IMR-90 (cell line): ENCODE results near the gene KRTAP10-6. TPM values are rescaled to one million over a fixed set of nuclear protein-coding genes. Genes with fewer than 3 reads are reported as not detected.

Experiments used
- ATAC-seq: fragments of 200-7000 bp; cut with Tn5 transposase; 2 replicates; pipeline ENCODE4 v1.9.1; 2020; ENCODE audit warnings: low read depth, mild to moderate bottlenecking, moderate library complexity
- BruUV-seq: library from RNA; stranded (reverse); fragments of 400-500 nt; replicated peaks from 2 replicates; lab custom pipeline; 2021; lab: Mats Ljungman, UMichigan
- CTCF ChIA-PET: fragments of 300-600 bp; formaldehyde crosslinking; extraction: SDS; loops from one replicate; lab custom pipeline; 2021; ENCODE audit warnings: antibody characterized with exemption; lab: Yijun Ruan, JAX
- POLR2A ChIA-PET: fragments of 300-600 bp; sonication (Branson Sonifier 250); formaldehyde crosslinking; loops from one replicate; lab custom pipeline; 2022; ENCODE audit warnings: antibody characterized with exemption; ENCODE audit not compliant: unreplicated experiment; lab: Charles Lee
- DNase-seq: peaks from one replicate; pipeline ENCODE4 v3.0.0; 2013
- H2AFZ ChIP-seq: replicated peaks from 2 replicates; pipeline ENCODE3; 2013; ENCODE audit warnings: low read length, mild to moderate bottlenecking; ENCODE audit not compliant: poor library complexity
- H2AK5ac ChIP-seq: 2 replicates; pipeline ENCODE4 v1.6.1; 2013; ENCODE audit warnings: low read depth, low read length, inconsistent platforms
- H2AK9ac ChIP-seq: replicated peaks from 2 replicates; pipeline ENCODE3; 2013; ENCODE audit warnings: mild to moderate bottlenecking, low read depth, low read length, moderate library complexity; ENCODE audit not compliant: poor library complexity
- H2BK120ac ChIP-seq: 2 replicates; pipeline ENCODE4 v1.6.1; 2013; ENCODE audit warnings: low read depth, low read length, inconsistent platforms
- H2BK15ac ChIP-seq: 3 replicates; pipeline ENCODE4 v1.6.1; 2013; ENCODE audit warnings: low read depth, low read length, inconsistent platforms
- H2BK20ac ChIP-seq: 2 replicates; pipeline ENCODE4 v1.6.1; 2013; ENCODE audit warnings: low read depth, mild to moderate bottlenecking, inconsistent platforms, low read length, moderate library complexity
- H2BK5ac ChIP-seq: 2 replicates; pipeline ENCODE4 v1.6.1; 2013; ENCODE audit warnings: mild to moderate bottlenecking, low read depth, low read length, inconsistent platforms; ENCODE audit not compliant: poor library complexity, severe bottlenecking
- H3K14ac ChIP-seq: replicated peaks from 2 replicates; pipeline ENCODE4 v1.6.1; 2013; ENCODE audit warnings: low read depth, low read length, inconsistent platforms
- H3K18ac ChIP-seq: 2 replicates; pipeline ENCODE4 v1.6.1; 2013; ENCODE audit warnings: low read depth, low read length, control low read depth
- H3K23ac ChIP-seq: 2 replicates; pipeline ENCODE4 v1.6.1; 2013; ENCODE audit warnings: low read depth, low read length, inconsistent platforms
- H3K27ac ChIP-seq: 2 replicates; pipeline ENCODE4 v1.5.1; 2013; ENCODE audit warnings: mild to moderate bottlenecking, control low read depth, low read length; ENCODE audit not compliant: insufficient read depth
- H3K27me3 ChIP-seq: 2 replicates; pipeline ENCODE4 v1.6.1; 2013; ENCODE audit warnings: low read length; ENCODE audit not compliant: control insufficient read depth, insufficient read depth
- H3K36me3 ChIP-seq: 2 replicates; pipeline ENCODE4 v1.6.1; 2013; ENCODE audit warnings: low read length, mixed read lengths; ENCODE audit not compliant: control insufficient read depth, insufficient read depth
- H3K4ac ChIP-seq: 2 replicates; pipeline ENCODE4 v1.6.1; 2013; ENCODE audit warnings: low read depth, low read length, inconsistent platforms
- H3K4me1 ChIP-seq: 2 replicates; pipeline ENCODE4 v1.6.1; 2013; ENCODE audit warnings: low read length, mixed read lengths; ENCODE audit not compliant: control insufficient read depth, insufficient read depth
- H3K4me2 ChIP-seq: 2 replicates; pipeline ENCODE4 v1.6.1; 2013; ENCODE audit warnings: low read depth, mild to moderate bottlenecking, control low read depth, low read length, moderate library complexity
- H3K4me3 ChIP-seq: 2 replicates; pipeline ENCODE4 v1.5.1; 2013; ENCODE audit warnings: low read depth, mild to moderate bottlenecking, control low read depth, low read length, moderate library complexity; ENCODE audit not compliant: insufficient read depth
- H3K56ac ChIP-seq: 2 replicates; pipeline ENCODE4 v1.6.1; 2013; ENCODE audit warnings: low read length, inconsistent platforms; ENCODE audit not compliant: insufficient read depth; ENCODE audit errors: extremely low read depth
- H3K79me1 ChIP-seq, 2 experiments: 2 replicates each; pipeline ENCODE4 v1.6.1; 2013; ENCODE audit warnings: low read length in 2 of 2, inconsistent platforms in 1 of 2, low read depth in 1 of 2
- H3K9ac ChIP-seq: 2 replicates; pipeline ENCODE4 v1.6.1; 2013; ENCODE audit warnings: low read depth, low read length, control low read depth
- H3K9me1 ChIP-seq: 2 replicates; pipeline ENCODE4 v1.6.1; 2013; ENCODE audit warnings: low read length, inconsistent platforms; ENCODE audit not compliant: insufficient read depth
- H3K9me3 ChIP-seq: 2 replicates; pipeline ENCODE4 v1.6.1; 2013; ENCODE audit warnings: low read length; ENCODE audit not compliant: control insufficient read depth, insufficient read depth
- H4K20me1 ChIP-seq: 2 replicates; pipeline ENCODE4 v1.6.1; 2013; ENCODE audit warnings: low read length, inconsistent platforms; ENCODE audit not compliant: insufficient read depth
- H4K5ac ChIP-seq: 2 replicates; pipeline ENCODE4 v1.6.1; 2013; ENCODE audit warnings: mild to moderate bottlenecking, low read depth, low read length, control low read depth
- H4K8ac ChIP-seq, 2 experiments: 2 replicates each; pipeline ENCODE4 v1.6.1; 2013; ENCODE audit warnings: low read depth in 2 of 2, low read length in 2 of 2, control low read depth in 1 of 2, inconsistent platforms in 1 of 2
- H4K91ac ChIP-seq: 2 replicates; pipeline ENCODE4 v1.6.1; 2013; ENCODE audit warnings: low read depth, low read length, inconsistent platforms; ENCODE audit not compliant: insufficient read depth
- BHLHE40 ChIP-seq: fragments of 150-350 bp; IDR thresholded peaks from 2 replicates; pipeline ENCODE4 v1.6.1; 2016; ENCODE audit warnings: mild to moderate bottlenecking, low read depth, low read length
- CEBPB ChIP-seq: IDR thresholded peaks from 2 replicates; pipeline ENCODE4 v1.6.1; 2012; ENCODE audit warnings: low read depth, low read length, improper control_type of control experiment
- CHD1 ChIP-seq: IDR thresholded peaks from 2 replicates; pipeline ENCODE4 v1.6.1; 2012; ENCODE audit warnings: low read depth, low read length, improper control_type of control experiment
- FOS ChIP-seq: fragments of 150-350 bp; IDR thresholded peaks from 2 replicates; pipeline ENCODE4 v1.6.1; 2016; ENCODE audit warnings: low read depth, low read length
- MAZ ChIP-seq: IDR thresholded peaks from 2 replicates; pipeline ENCODE4 v1.6.1; 2012; ENCODE audit warnings: low read depth, mild to moderate bottlenecking, low read length, improper control_type of control experiment, moderate library complexity, borderline replicate concordance
- NFE2L2 ChIP-seq: fragments of 150-350 bp; IDR thresholded peaks from 2 replicates; pipeline ENCODE4 v1.6.1; 2016; ENCODE audit warnings: low read depth, mild to moderate bottlenecking, low read length
- POLR2A ChIP-seq: IDR thresholded peaks from 2 replicates; pipeline ENCODE4 v1.6.1; 2012; ENCODE audit warnings: mild to moderate bottlenecking, low read depth, low read length
- RAD21 ChIP-seq: IDR thresholded peaks from 2 replicates; pipeline ENCODE4 v1.6.1; 2012; ENCODE audit warnings: low read length, improper control_type of control experiment
- SMC3 ChIP-seq: fragments of 150-350 bp; IDR thresholded peaks from 2 replicates; pipeline ENCODE4 v1.6.1; 2016; ENCODE audit warnings: low read depth, mild to moderate bottlenecking, antibody characterized with exemption, low read length, moderate library complexity
- WGBS, 2 experiments: methylation state at CpG; one replicate each; pipeline versions ENCODE4 v1.1.5 to v1.1.7; 2013; ENCODE audit warnings: missing lambda C conversion rate in 2 of 2; ENCODE audit not compliant: insufficient read length in 1 of 2; ENCODE audit errors: extremely low coverage in 2 of 2; 5-methylcytosine and 5-hydroxymethylcytosine counted together
- dilution Hi-C: fragments of 300-500 bp; cut with HindIII; formaldehyde crosslinking; loops from one replicate; pipeline ENCODE4 v1.14.3; 2018; ENCODE audit warnings: low sequenced_read_pairs; ENCODE audit not compliant: unreplicated experiment
- in situ Hi-C: fragments of 300-500 bp; cut with MboI; formaldehyde crosslinking; loops from 3 replicates; pipeline ENCODE4 v1.14.3; 2019; ENCODE audit warnings: low sequenced_read_pairs, inconsistent platforms, mixed read lengths
- intact Hi-C: fragments of 100-400 bp; cut with micrococcal nuclease; formaldehyde crosslinking; loops from 2 replicates; pipeline ENCODE4 v1.10.0; 2022
- polyA plus RNA-seq, 3 experiments: library from polyadenylated mRNA; depleted of rRNA; stranded (reverse); fragments of >200 nt; gene quantifications; 2 replicates each; pipeline ENCODE4 v1.2.3, GENCODE V29; 2012; ENCODE audit warnings: low replicate concordance in 1 of 3
- total RNA-seq: library from RNA; depleted of rRNA; stranded (reverse); fragments of >200 nt; gene quantifications from 2 replicates; pipeline ENCODE4 v1.2.3, GENCODE V29; 2012
- TF ChIP-seq, protein P1 (sequence below): fragments of 150-350 bp; IDR thresholded peaks from 2 replicates; pipeline ENCODE4 v1.6.1; 2016; ENCODE audit warnings: low read depth, mild to moderate bottlenecking, low read length, moderate library complexity, borderline replicate concordance
- TF ChIP-seq, protein P2 (sequence below): fragments of 150-350 bp; IDR thresholded peaks from 2 replicates; pipeline ENCODE4 v1.6.1; 2017; ENCODE audit warnings: mild to moderate bottlenecking, antibody characterized with exemption, low read length, low read depth
- TF ChIP-seq, protein P3 (sequence below): conservative IDR thresholded peaks from 2 replicates; pipeline ENCODE4 v1.5.1; 2012; ENCODE audit warnings: mild to moderate bottlenecking, low read depth, low read length, improper control_type of control experiment

Gene KRTAP10-6
- total and polyA plus RNA-seq, 2 of the 4 experiments (the other 2 are of a cell fraction), result not detected

DNA sequence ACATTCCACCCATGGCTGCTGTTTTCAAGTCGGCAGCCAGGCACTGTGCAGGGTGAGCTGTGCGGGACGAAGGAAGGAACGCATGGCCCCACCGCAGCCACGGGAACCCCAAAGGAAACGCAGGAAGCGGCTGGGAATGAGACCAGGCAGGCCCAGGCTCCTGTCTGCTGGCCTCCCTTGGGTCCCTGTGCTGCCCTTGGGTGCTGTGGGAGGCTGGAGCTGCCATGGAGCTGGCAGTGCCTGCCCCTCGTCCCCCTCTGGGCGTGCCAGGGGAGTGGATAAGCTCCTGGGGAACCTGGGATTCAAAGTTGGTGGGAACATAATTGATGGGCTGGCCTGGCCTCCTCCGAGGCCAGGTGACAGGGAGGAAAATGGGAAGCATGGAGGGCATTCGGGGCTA lies 24.0 kb downstream of the KRTAP10-6 start:
- H3K9me3 ChIP-seq, result peaks cover 4% of the 10 kb centered on the region
- no peak overlapping the region for H3K9ac ChIP-seq
- no peaks in the 10 kb centered on the region for H4K20me1 ChIP-seq
- WGBS, 2 experiments, result 38% methylated on average over 3 of the region's 12 CpGs; no CpG with 5 or more reads in 1 of the 2 experiments
- no peak overlapping the region for H2BK120ac ChIP-seq
- H2AK5ac ChIP-seq, result no peak overlapping the region
- intact Hi-C loops, result no loop called here
- no peak overlapping the region for H3K4ac ChIP-seq
- H3K27me3 ChIP-seq, result peaks cover 2% of the 10 kb centered on the region; the same call in 1 of the 2 replicates
- H2AK9ac ChIP-seq, result no peak overlapping the region
- TF ChIP-seq CHD1, result no peak
- no peak for TF ChIP-seq POLR2A
- no peak for TF ChIP-seq MAZ
- TF ChIP-seq BHLHE40, result no peak
- no peak for TF ChIP-seq NFE2L2
- TF ChIP-seq, protein P1, sequence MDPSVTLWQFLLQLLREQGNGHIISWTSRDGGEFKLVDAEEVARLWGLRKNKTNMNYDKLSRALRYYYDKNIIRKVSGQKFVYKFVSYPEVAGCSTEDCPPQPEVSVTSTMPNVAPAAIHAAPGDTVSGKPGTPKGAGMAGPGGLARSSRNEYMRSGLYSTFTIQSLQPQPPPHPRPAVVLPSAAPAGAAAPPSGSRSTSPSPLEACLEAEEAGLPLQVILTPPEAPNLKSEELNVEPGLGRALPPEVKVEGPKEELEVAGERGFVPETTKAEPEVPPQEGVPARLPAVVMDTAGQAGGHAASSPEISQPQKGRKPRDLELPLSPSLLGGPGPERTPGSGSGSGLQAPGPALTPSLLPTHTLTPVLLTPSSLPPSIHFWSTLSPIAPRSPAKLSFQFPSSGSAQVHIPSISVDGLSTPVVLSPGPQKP, result no peak
- TF ChIP-seq, protein P2, sequence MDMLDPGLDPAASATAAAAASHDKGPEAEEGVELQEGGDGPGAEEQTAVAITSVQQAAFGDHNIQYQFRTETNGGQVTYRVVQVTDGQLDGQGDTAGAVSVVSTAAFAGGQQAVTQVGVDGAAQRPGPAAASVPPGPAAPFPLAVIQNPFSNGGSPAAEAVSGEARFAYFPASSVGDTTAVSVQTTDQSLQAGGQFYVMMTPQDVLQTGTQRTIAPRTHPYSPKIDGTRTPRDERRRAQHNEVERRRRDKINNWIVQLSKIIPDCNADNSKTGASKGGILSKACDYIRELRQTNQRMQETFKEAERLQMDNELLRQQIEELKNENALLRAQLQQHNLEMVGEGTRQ, result no peak
- TF ChIP-seq, protein P3, sequence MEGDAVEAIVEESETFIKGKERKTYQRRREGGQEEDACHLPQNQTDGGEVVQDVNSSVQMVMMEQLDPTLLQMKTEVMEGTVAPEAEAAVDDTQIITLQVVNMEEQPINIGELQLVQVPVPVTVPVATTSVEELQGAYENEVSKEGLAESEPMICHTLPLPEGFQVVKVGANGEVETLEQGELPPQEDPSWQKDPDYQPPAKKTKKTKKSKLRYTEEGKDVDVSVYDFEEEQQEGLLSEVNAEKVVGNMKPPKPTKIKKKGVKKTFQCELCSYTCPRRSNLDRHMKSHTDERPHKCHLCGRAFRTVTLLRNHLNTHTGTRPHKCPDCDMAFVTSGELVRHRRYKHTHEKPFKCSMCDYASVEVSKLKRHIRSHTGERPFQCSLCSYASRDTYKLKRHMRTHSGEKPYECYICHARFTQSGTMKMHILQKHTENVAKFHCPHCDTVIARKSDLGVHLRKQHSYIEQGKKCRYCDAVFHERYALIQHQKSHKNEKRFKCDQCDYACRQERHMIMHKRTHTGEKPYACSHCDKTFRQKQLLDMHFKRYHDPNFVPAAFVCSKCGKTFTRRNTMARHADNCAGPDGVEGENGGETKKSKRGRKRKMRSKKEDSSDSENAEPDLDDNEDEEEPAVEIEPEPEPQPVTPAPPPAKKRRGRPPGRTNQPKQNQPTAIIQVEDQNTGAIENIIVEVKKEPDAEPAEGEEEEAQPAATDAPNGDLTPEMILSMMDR, result no peak
- no peak for TF ChIP-seq CEBPB
- no peak for TF ChIP-seq SMC3
- no peak for TF ChIP-seq RAD21
- TF ChIP-seq FOS, result no peak
- H3K79me1 ChIP-seq, result no peaks in the 10 kb centered on the region
- no peak overlapping the region for H3K4me3 ChIP-seq
- H3K23ac ChIP-seq, result no peak overlapping the region
- dilution Hi-C loops, result no loop called here
- H3K4me1 ChIP-seq, result no peaks in the 10 kb centered on the region
- no peaks in the 10 kb centered on the region for H3K9me1 ChIP-seq
- H4K91ac ChIP-seq, result no peak overlapping the region
- no TSS peak for BruUV-seq
- H4K5ac ChIP-seq, result no peak overlapping the region
- no peaks in the 10 kb centered on the region for H3K36me3 ChIP-seq
- H3K18ac ChIP-seq, result no peak overlapping the region
- no peak overlapping the region for H3K14ac ChIP-seq
- in situ Hi-C loops, result no loop called here
- ATAC-seq (no peak), DNase-seq (no peak)
- H2BK5ac ChIP-seq, result no peak overlapping the region
- no peak overlapping the region for H2BK15ac ChIP-seq
- H2BK20ac ChIP-seq, result no peak overlapping the region
- CTCF ChIA-PET, result interaction anchor here (0.6 kb wide), 1 partner anchor 31 kb away, joined by 3 read pairs; no protein-coding TSS in a partner anchor
- POLR2A ChIA-PET, result no interaction called here
- no peak overlapping the region for H4K8ac ChIP-seq
- no peak overlapping the region for H3K56ac ChIP-seq
- H2AFZ ChIP-seq, result no peak overlapping the region
- no peak overlapping the region for H3K27ac ChIP-seq
- H3K4me2 ChIP-seq, result no peak overlapping the region
